ENCODE measurements around the gene RBBP5.

Gene RBBP5

GRCh38 chr1:205140113-205140512 is 18.3 kb upstream of the RBBP5 start:
- no peak for DNase-seq
- Histone ChIP-seq H3K4me3 (ENCODE audit: low read depth, low read length) (no peak overlapping the region), H3K27ac (no peak overlapping the region), H3K27me3 (replicated peaks) (no peaks in the 10 kb centered on the region), H3K36me3 (replicated peaks) (no peaks in the 10 kb centered on the region)
- in situ Hi-C loops (cut with HindIII; ENCODE audit: low pct_ligation_motif_present, low sequenced_read_pairs) = no loop called here
- no peak for TF ChIP-seq CTCF (IDR thresholded peaks at IDR 0.05; ENCODE audit: low read depth, low read length, missing control alignments)

GRCh38 chr1:205137901-205138300 is 16.1 kb upstream of the RBBP5 start:
- Histone ChIP-seq H3K27ac (no peak overlapping the region), H3K36me3 (replicated peaks) (no peaks in the 10 kb centered on the region), H3K27me3 (replicated peaks) (no peaks in the 10 kb centered on the region), H3K4me3 (ENCODE audit: low read depth, low read length) (no peak overlapping the region)
- no peak for TF ChIP-seq CTCF (IDR thresholded peaks at IDR 0.05; ENCODE audit: low read depth, low read length, missing control alignments)
- in situ Hi-C loops (cut with HindIII; ENCODE audit: low pct_ligation_motif_present, low sequenced_read_pairs) = no loop called here
- no peak for DNase-seq

- Histone ChIP-seq H3K27ac (no peak overlapping the region), H3K4me3 (ENCODE audit: low read depth, low read length) (no peak overlapping the region), H3K27me3 (replicated peaks) (no peaks in the 10 kb centered on the region), H3K36me3 (replicated peaks) (no peaks in the 10 kb centered on the region)
- DNase-seq = no peak
- in situ Hi-C loops (cut with HindIII; ENCODE audit: low pct_ligation_motif_present, low sequenced_read_pairs) = no loop called here
- TF ChIP-seq CTCF (IDR thresholded peaks at IDR 0.05; ENCODE audit: low read depth, low read length, missing control alignments) = no peak
Measured at GRCh38 chr1:205133287-205133686, 11.5 kb upstream of the RBBP5 start.

GRCh38 chr1:205129447-205130029 is 7.8 kb upstream of the RBBP5 start:
- Histone ChIP-seq H3K4me3 (ENCODE audit: low read depth, low read length) (no peak overlapping the region), H3K27ac (no peak overlapping the region), H3K36me3 (replicated peaks) (no peaks in the 10 kb centered on the region), H3K27me3 (replicated peaks) (no peaks in the 10 kb centered on the region)
- no peak for TF ChIP-seq CTCF (IDR thresholded peaks at IDR 0.05; ENCODE audit: low read depth, low read length, missing control alignments)
- DNase-seq = no peak
- in situ Hi-C loops (cut with HindIII; ENCODE audit: low pct_ligation_motif_present, low sequenced_read_pairs) = no loop called here

- no peak overlapping the region for H3K4me3 ChIP-seq (ENCODE audit: low read depth, low read length)
- in situ Hi-C loops (cut with HindIII; ENCODE audit: low pct_ligation_motif_present, low sequenced_read_pairs) = no loop called here
- no peak for TF ChIP-seq CTCF (IDR thresholded peaks at IDR 0.05; ENCODE audit: low read depth, low read length, missing control alignments)
- no peak overlapping the region for H3K27ac ChIP-seq
- DNase-seq = no peak
- no peaks in the 10 kb centered on the region for H3K36me3 ChIP-seq (replicated peaks)
- H3K27me3 ChIP-seq (replicated peaks) = no peaks in the 10 kb centered on the region
Measured at GRCh38 chr1:205128050-205128449, 6.3 kb upstream of the RBBP5 start.

GRCh38 chr1:205127646-205128045 is 5.9 kb upstream of the RBBP5 start:
- no peaks in the 10 kb centered on the region for H3K36me3 ChIP-seq (replicated peaks)
- H3K27ac ChIP-seq = no peak overlapping the region
- H3K27me3 ChIP-seq (replicated peaks) = no peaks in the 10 kb centered on the region
- no peak for TF ChIP-seq CTCF (IDR thresholded peaks at IDR 0.05; ENCODE audit: low read depth, low read length, missing control alignments)
- no peak overlapping the region for H3K4me3 ChIP-seq (ENCODE audit: low read depth, low read length)
- DNase-seq = no peak
- in situ Hi-C loops (cut with HindIII; ENCODE audit: low pct_ligation_motif_present, low sequenced_read_pairs) = no loop called here

Data from brain microvascular endothelial cell (primary cell).